Measurements from ENCODE around the gene SCAANT1. TPM values are rescaled to one million over a fixed set of nuclear protein-coding genes. Genes with fewer than 3 reads are reported as not detected.

The SCAANT1 gene
- total and polyA plus RNA-seq, 4 donors = not detected

GRCh38 chr3:63951492-63952247 lies 39.5 kb upstream of the SCAANT1 start:
- Histone ChIP-seq H3K27ac (ENCODE audit: low read depth in 1 of 2, low read length in 2 of 2) (no peak overlapping the region), H3K4me1 (ENCODE audit: control insufficient read depth in 4 of 4, insufficient read depth in 4 of 4, low read length in 3 of 4) (peaks cover 2 to 21% (median 5%) of the 10 kb centered on the region in 4 donors), H3K9me3 (ENCODE audit: control insufficient read depth in 4 of 4, low read length in 3 of 4) (no peaks in the 10 kb centered on the region), H3K4me3 (ENCODE audit: low read depth in 1 of 3, low read length in 3 of 3) (no peak overlapping the region), H3K36me3 (ENCODE audit: control insufficient read depth in 4 of 4, insufficient read depth in 3 of 4, low read depth in 1 of 4, low read length in 3 of 4) (peaks cover 2 to 5% (median 3%) of the 10 kb centered on the region in 4 donors), H3K9ac (ENCODE audit: low read depth in 1 of 2, low read length in 2 of 2) (no peak overlapping the region), H3K27me3 (ENCODE audit: control insufficient read depth in 4 of 4, insufficient read depth in 4 of 4, low read length in 3 of 4) (no peaks in the 10 kb centered on the region)
- 29% methylated on average over 1 of the region's 1 CpG for WGBS
- TF ChIP-seq ATF3 (IDR thresholded peaks at IDR 0.05) (no peak), CTCF (IDR thresholded peaks at IDR 0.05; ENCODE audit: low read depth, low read length, missing input control) (no peak), HNF4G (IDR thresholded peaks at IDR 0.05) (no peak), MAX (IDR thresholded peaks at IDR 0.05) (no peak), FOXA1 (IDR thresholded peaks at IDR 0.05) (no peak)
- no peak for DNase-seq (ENCODE audit: low spot score)

- Histone ChIP-seq H3K27ac (ENCODE audit: low read depth in 1 of 2, low read length in 2 of 2) (no peak overlapping the region), H3K36me3 (ENCODE audit: control insufficient read depth in 4 of 4, insufficient read depth in 3 of 4, low read depth in 1 of 4, low read length in 3 of 4) (peaks cover 2 to 5% (median 3%) of the 10 kb centered on the region in 4 donors), H3K4me1 (ENCODE audit: control insufficient read depth in 4 of 4, insufficient read depth in 4 of 4, low read length in 3 of 4) (peaks cover 0 to 18% (median 5%) of the 10 kb centered on the region in 4 donors), H3K27me3 (ENCODE audit: control insufficient read depth in 4 of 4, insufficient read depth in 4 of 4, low read length in 3 of 4) (no peaks in the 10 kb centered on the region), H3K4me3 (ENCODE audit: low read depth in 1 of 3, low read length in 3 of 3) (no peak overlapping the region), H3K9ac (ENCODE audit: low read depth in 1 of 2, low read length in 2 of 2) (no peak overlapping the region), H3K9me3 (ENCODE audit: control insufficient read depth in 4 of 4, low read length in 3 of 4) (no peaks in the 10 kb centered on the region)
- WGBS = 96% methylated on average over 1 of the region's 1 CpG
- DNase-seq (ENCODE audit: low spot score) = no peak
- TF ChIP-seq YY1 (IDR thresholded peaks at IDR 0.05) (no peak), RAD21 (IDR thresholded peaks at IDR 0.05) (no peak), MAX (IDR thresholded peaks at IDR 0.05) (no peak)
Measured at GRCh38 chr3:63950698-63951097, 38.5 kb upstream of the SCAANT1 start.

GRCh38 chr3:63949005-63949404 lies 36.8 kb upstream of the SCAANT1 start:
- peaks cover 0 to 18% (median 0%) of the 10 kb centered on the region in 4 donors for H3K4me1 ChIP-seq (ENCODE audit: control insufficient read depth in 4 of 4, insufficient read depth in 4 of 4, low read length in 3 of 4)
- H3K27me3 ChIP-seq (ENCODE audit: control insufficient read depth in 4 of 4, insufficient read depth in 4 of 4, low read length in 3 of 4) = no peaks in the 10 kb centered on the region
- H3K4me3 ChIP-seq (ENCODE audit: low read depth in 1 of 3, low read length in 3 of 3) = no peak overlapping the region
- H3K9ac ChIP-seq (ENCODE audit: low read depth in 1 of 2, low read length in 2 of 2) = no peak overlapping the region
- WGBS = 96% methylated on average over 2 of the region's 2 CpGs
- no peaks in the 10 kb centered on the region for H3K9me3 ChIP-seq (ENCODE audit: control insufficient read depth in 4 of 4, low read length in 3 of 4)
- H3K36me3 ChIP-seq (ENCODE audit: control insufficient read depth in 4 of 4, insufficient read depth in 3 of 4, low read depth in 1 of 4, low read length in 3 of 4) = peaks cover 0 to 5% (median 2%) of the 10 kb centered on the region in 4 donors
- DNase-seq (ENCODE audit: low spot score) = no peak
- H3K27ac ChIP-seq (ENCODE audit: low read depth in 1 of 2, low read length in 2 of 2) = no peak overlapping the region
- TF ChIP-seq FOXA1 (IDR thresholded peaks at IDR 0.05) (no peak), TAF1 (conservative IDR thresholded peaks at IDR 0.05) (no peak), RAD21 (IDR thresholded peaks at IDR 0.05) (no peak), EGR1 (IDR thresholded peaks at IDR 0.05; ENCODE audit: low read depth in 2 of 2) (no peak), NR2F2 (IDR thresholded peaks at IDR 0.05) (no peak), HNF4G (IDR thresholded peaks at IDR 0.05) (no peak), RXRA (IDR thresholded peaks at IDR 0.05) (no peak), YY1 (IDR thresholded peaks at IDR 0.05) (no peak), GABPA (IDR thresholded peaks at IDR 0.05 in 1 of 2, conservative IDR thresholded peaks at IDR 0.05 in 1 of 2) (no peak), CTCF (IDR thresholded peaks at IDR 0.05; ENCODE audit: low read depth, low read length, missing input control) (no peak), HNF4A (conservative IDR thresholded peaks at IDR 0.05) (no peak), JUND (IDR thresholded peaks at IDR 0.05) (no peak), SP1 (IDR thresholded peaks at IDR 0.05) (no peak), FOXA2 (IDR thresholded peaks at IDR 0.05) (no peak), ATF3 (IDR thresholded peaks at IDR 0.05) (no peak), ZBTB33 (IDR thresholded peaks at IDR 0.05) (no peak)

All from liver (tissue), 9 donors.